HG03066 (cell line): Measurements from ENCODE around the gene GUCD1.
"Not testable (repeated sequence)": the region's sequence is repeated elsewhere in the genome, so short reads cannot be mapped to it uniquely, and the experiment has no call there.

Experiments
- ATAC-seq: cut with Tn5 transposase; IDR thresholded peaks from one replicate; pipeline ENCODE4 v1.9.1; 2021; ENCODE audit warnings: low read depth; ENCODE audit not compliant: unreplicated experiment

GUCD1 gene

GRCh38 chr22:24554313-24555164 lies at the start of gene GUCD1:
Gene GUCD1, minus strand, starts transcription at chr22:24555138. Its CDS starts 147 bp downstream, at chr22:24554991.
- ATAC-seq: no peak

GRCh38 chr22:24603770-24604629 lies 49.1 kb upstream of the GUCD1 start:
- ATAC-seq: not testable (repeated sequence)

GRCh38 chr22:24602847-24603769 lies 48.2 kb upstream of the GUCD1 start, which contains the start of gene GGT1:
Gene GGT1, plus strand, starts transcription at chr22:24603193. Its CDS starts 7,889 bp downstream, at chr22:24611082.
- ATAC-seq: not testable (repeated sequence)

- not testable (repeated sequence) for ATAC-seq
These were observed 47.3 kb upstream of the GUCD1 start for GRCh38 chr22:24602105-24602749.

- ATAC-seq: no peak
These were observed 46.5 kb upstream of the GUCD1 start for GRCh38 chr22:24601217-24602104.

GRCh38 chr22:24599958-24600715 lies 45.2 kb upstream of the GUCD1 start:
- ATAC-seq: not testable (repeated sequence)

GRCh38 chr22:24599514-24599913 lies 44.6 kb upstream of the GUCD1 start:
- no peak for ATAC-seq

GRCh38 chr22:24597076-24597475 lies 42.1 kb upstream of the GUCD1 start:
- ATAC-seq: not testable (repeated sequence)

GRCh38 chr22:24595863-24596262 lies 40.9 kb upstream of the GUCD1 start:
- ATAC-seq: no peak

- ATAC-seq: no peak
These were observed 40.3 kb upstream of the GUCD1 start for GRCh38 chr22:24595228-24595627.

- no peak for ATAC-seq
These were observed 39.7 kb upstream of the GUCD1 start for GRCh38 chr22:24594569-24595120.

GRCh38 chr22:24593836-24594568 lies 39.1 kb upstream of the GUCD1 start:
- ATAC-seq: no peak

GRCh38 chr22:24593559-24593835 lies 38.6 kb upstream of the GUCD1 start:
- ATAC-seq: not testable (repeated sequence)

GRCh38 chr22:24592851-24593558 lies 38.1 kb upstream of the GUCD1 start, which contains the start of gene LRRC75B:
Gene LRRC75B, minus strand, starts transcription at chr22:24593073. Its CDS starts 34 bp downstream, at chr22:24593039.
- ATAC-seq: peak; percentile 80

GRCh38 chr22:24592058-24592850 lies 37.3 kb upstream of the GUCD1 start:
- ATAC-seq: no peak
